ENCODE data around the gene PHF10.

PHF10 gene

GRCh38 chr6:169665289-169665688 lies 59.0 kb downstream of the PHF10 start:
- Histone ChIP-seq H3K9me3 (replicated peaks; ENCODE audit: insufficient read depth, low read length) (no peaks in the 10 kb centered on the region), H3K36me3 (replicated peaks; ENCODE audit: insufficient read depth, low read length) (no peaks in the 10 kb centered on the region), H3K4me3 (ENCODE audit: low read length) (no peak overlapping the region), H3K4me2 (ENCODE audit: low read depth, low read length) (no peak overlapping the region), H3K9ac (ENCODE audit: low read length) (no peak overlapping the region), H3K9me2 (replicated peaks; ENCODE audit: insufficient read depth, low read length) (no peaks in the 10 kb centered on the region), H3F3A (ENCODE audit: insufficient read depth, low read length) (no peaks in the 10 kb centered on the region), H3K27me3 (replicated peaks; ENCODE audit: insufficient read depth, low read length) (no peaks in the 10 kb centered on the region), H3K79me2 (ENCODE audit: low read length) (no peaks in the 10 kb centered on the region), H4K20me1 (ENCODE audit: insufficient read depth, low read length) (no peaks in the 10 kb centered on the region), H3K4me1 (ENCODE audit: low read length) (no peaks in the 10 kb centered on the region), H2AFZ (ENCODE audit: low read length) (no peak overlapping the region), H3K27ac (ENCODE audit: low read length) (no peak overlapping the region)
- no peak for TF ChIP-seq EZH2phosphoT487 (IDR thresholded peaks at IDR 0.05; ENCODE audit: low read length)
- no peak for TF ChIP-seq CTCF (IDR thresholded peaks at IDR 0.05; ENCODE audit: low read length)
- no peak for TF ChIP-seq EZH2 (optimal IDR thresholded peaks at IDR 0.05; ENCODE audit: low read depth, low read length)
- DNase-seq: no peak

GRCh38 chr6:169664227-169664626 lies 60.1 kb downstream of the PHF10 start:
- H3K9me3 ChIP-seq (replicated peaks; ENCODE audit: insufficient read depth, low read length): no peaks in the 10 kb centered on the region

GRCh38 chr6:169663468-169663867 lies 60.8 kb downstream of the PHF10 start:
- no peak for DNase-seq
- TF ChIP-seq EZH2phosphoT487 (IDR thresholded peaks at IDR 0.05; ENCODE audit: low read length) (no peak), EZH2 (optimal IDR thresholded peaks at IDR 0.05; ENCODE audit: low read depth, low read length) (no peak), CTCF (IDR thresholded peaks at IDR 0.05; ENCODE audit: low read length) (no peak)
- Histone ChIP-seq H2AFZ (ENCODE audit: low read length) (no peak overlapping the region), H3K4me1 (ENCODE audit: low read length) (no peaks in the 10 kb centered on the region), H3K4me2 (ENCODE audit: low read depth, low read length) (no peak overlapping the region), H3K9me2 (replicated peaks; ENCODE audit: insufficient read depth, low read length) (no peaks in the 10 kb centered on the region), H3F3A (ENCODE audit: insufficient read depth, low read length) (no peaks in the 10 kb centered on the region), H4K20me1 (ENCODE audit: insufficient read depth, low read length) (no peaks in the 10 kb centered on the region), H3K27me3 (replicated peaks; ENCODE audit: insufficient read depth, low read length) (no peaks in the 10 kb centered on the region), H3K4me3 (ENCODE audit: low read length) (no peak overlapping the region), H3K9ac (ENCODE audit: low read length) (no peak overlapping the region), H3K27ac (ENCODE audit: low read length) (no peak overlapping the region), H3K9me3 (replicated peaks; ENCODE audit: insufficient read depth, low read length) (no peaks in the 10 kb centered on the region), H3K79me2 (ENCODE audit: low read length) (no peaks in the 10 kb centered on the region), H3K36me3 (replicated peaks; ENCODE audit: insufficient read depth, low read length) (no peaks in the 10 kb centered on the region)

More at GRCh38 chr6:169664227-169664626, 60.1 kb downstream of the PHF10 start:
- DNase-seq: no peak
- Histone ChIP-seq H3K4me1 (ENCODE audit: low read length) (no peaks in the 10 kb centered on the region), H3K27ac (ENCODE audit: low read length) (no peak overlapping the region), H3K4me2 (ENCODE audit: low read depth, low read length) (no peak overlapping the region), H2AFZ (ENCODE audit: low read length) (no peak overlapping the region), H3K27me3 (replicated peaks; ENCODE audit: insufficient read depth, low read length) (no peaks in the 10 kb centered on the region), H3K9me2 (replicated peaks; ENCODE audit: insufficient read depth, low read length) (no peaks in the 10 kb centered on the region), H3K79me2 (ENCODE audit: low read length) (no peaks in the 10 kb centered on the region), H3K36me3 (replicated peaks; ENCODE audit: insufficient read depth, low read length) (no peaks in the 10 kb centered on the region), H3F3A (ENCODE audit: insufficient read depth, low read length) (no peaks in the 10 kb centered on the region), H4K20me1 (ENCODE audit: insufficient read depth, low read length) (no peaks in the 10 kb centered on the region), H3K4me3 (ENCODE audit: low read length) (no peak overlapping the region), H3K9ac (ENCODE audit: low read length) (no peak overlapping the region)
- TF ChIP-seq EZH2 (optimal IDR thresholded peaks at IDR 0.05; ENCODE audit: low read depth, low read length) (no peak), CTCF (IDR thresholded peaks at IDR 0.05; ENCODE audit: low read length) (no peak), EZH2phosphoT487 (IDR thresholded peaks at IDR 0.05; ENCODE audit: low read length) (no peak)
